OCI-LY1 (cell line): Measurements from ENCODE around the gene FBL.

ENCODE experiments used
- EZH2 ChIP-seq: fragments of 200-600 bp; sonication (generic), shearing (Covaris generic); IDR thresholded peaks from 2 replicates; pipeline ENCODE4 v1.8.0; 2017; ENCODE audit warnings: borderline replicate concordance, mixed run types, mild to moderate bottlenecking, antibody characterized with exemption, low read length, moderate library complexity, mixed read lengths
- TF ChIP-seq, protein P1 (sequence below): fragments of 200-600 bp; sonication (generic), shearing (Covaris generic); IDR thresholded peaks from 2 replicates; pipeline ENCODE4 v1.5.1; 2017; ENCODE audit warnings: mild to moderate bottlenecking, antibody characterized with exemption, low read length, moderate library complexity, mixed read lengths

DNA sequence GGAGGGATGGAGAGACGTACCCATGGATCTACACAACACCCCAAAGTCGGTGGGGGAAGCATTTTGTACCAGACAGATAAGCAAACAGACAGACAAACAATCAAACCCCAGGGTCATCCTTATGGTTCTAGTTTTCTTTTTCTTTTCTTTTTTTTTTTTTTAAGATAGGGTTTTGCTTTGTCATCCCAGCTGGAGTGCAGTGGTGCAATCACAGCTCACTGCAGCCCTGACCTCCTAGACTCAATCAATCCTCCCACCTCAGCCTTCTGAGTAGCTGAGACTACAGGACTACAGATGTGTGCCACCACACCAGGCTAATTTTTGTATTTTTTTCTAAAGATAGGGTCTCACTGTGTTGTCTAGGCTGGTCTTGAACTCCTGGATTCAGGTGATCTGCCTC, 17.9 kb upstream of the FBL start:
- TF ChIP-seq, protein P1, sequence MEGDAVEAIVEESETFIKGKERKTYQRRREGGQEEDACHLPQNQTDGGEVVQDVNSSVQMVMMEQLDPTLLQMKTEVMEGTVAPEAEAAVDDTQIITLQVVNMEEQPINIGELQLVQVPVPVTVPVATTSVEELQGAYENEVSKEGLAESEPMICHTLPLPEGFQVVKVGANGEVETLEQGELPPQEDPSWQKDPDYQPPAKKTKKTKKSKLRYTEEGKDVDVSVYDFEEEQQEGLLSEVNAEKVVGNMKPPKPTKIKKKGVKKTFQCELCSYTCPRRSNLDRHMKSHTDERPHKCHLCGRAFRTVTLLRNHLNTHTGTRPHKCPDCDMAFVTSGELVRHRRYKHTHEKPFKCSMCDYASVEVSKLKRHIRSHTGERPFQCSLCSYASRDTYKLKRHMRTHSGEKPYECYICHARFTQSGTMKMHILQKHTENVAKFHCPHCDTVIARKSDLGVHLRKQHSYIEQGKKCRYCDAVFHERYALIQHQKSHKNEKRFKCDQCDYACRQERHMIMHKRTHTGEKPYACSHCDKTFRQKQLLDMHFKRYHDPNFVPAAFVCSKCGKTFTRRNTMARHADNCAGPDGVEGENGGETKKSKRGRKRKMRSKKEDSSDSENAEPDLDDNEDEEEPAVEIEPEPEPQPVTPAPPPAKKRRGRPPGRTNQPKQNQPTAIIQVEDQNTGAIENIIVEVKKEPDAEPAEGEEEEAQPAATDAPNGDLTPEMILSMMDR, result no peak
- TF ChIP-seq EZH2, result no peak
